T follicular helper cell (primary cell): ENCODE data around the gene GRIP1.
"Not testable (repeated sequence)": the region's sequence is repeated elsewhere in the genome, so short reads cannot be mapped to it uniquely, and the experiment has no call there.

Experiments used
- DNase-seq: peaks from one replicate; pipeline ENCODE4 v3.0.0-alpha.2; 2020; ENCODE audit warnings: low read depth

Gene GRIP1

GRCh38 chr12:66531766-66532165 lies 147.1 kb downstream of the GRIP1 start:
- no peak for DNase-seq

- no peak for DNase-seq
These were observed 148.9 kb downstream of the GRIP1 start for GRCh38 chr12:66529934-66530333.

- DNase-seq, result no peak
These were observed 162.3 kb downstream of the GRIP1 start for GRCh38 chr12:66516561-66516960.

- no peak for DNase-seq
These were observed 162.7 kb downstream of the GRIP1 start for GRCh38 chr12:66516133-66516532.

GRCh38 chr12:66514581-66514980 lies 164.3 kb downstream of the GRIP1 start:
- DNase-seq, result no peak

- DNase-seq, result no peak
These were observed 170.9 kb downstream of the GRIP1 start for GRCh38 chr12:66508025-66508424.

- DNase-seq, result no peak
These were observed 175.1 kb downstream of the GRIP1 start for GRCh38 chr12:66503746-66504145.

- DNase-seq, result no peak
These were observed 176.0 kb downstream of the GRIP1 start for GRCh38 chr12:66502911-66503310.

GRCh38 chr12:66500841-66501240 lies 178.0 kb downstream of the GRIP1 start:
- no peak for DNase-seq

- DNase-seq, result no peak
These were observed 178.8 kb downstream of the GRIP1 start for GRCh38 chr12:66500091-66500490.

GRCh38 chr12:66499000-66499399 lies 179.9 kb downstream of the GRIP1 start:
- no peak for DNase-seq

GRCh38 chr12:66498059-66498458 lies 180.8 kb downstream of the GRIP1 start:
- not testable (repeated sequence) for DNase-seq

- DNase-seq, result no peak
These were observed 181.6 kb downstream of the GRIP1 start for GRCh38 chr12:66497008-66497897.

- no peak for DNase-seq
These were observed 182.3 kb downstream of the GRIP1 start for GRCh38 chr12:66496595-66496994.

- DNase-seq, result no peak
These were observed 183.2 kb downstream of the GRIP1 start for GRCh38 chr12:66495709-66496108.

GRCh38 chr12:66493819-66494218 lies 185.1 kb downstream of the GRIP1 start:
- no peak for DNase-seq

GRCh38 chr12:66491853-66492252 lies 187.0 kb downstream of the GRIP1 start:
- DNase-seq, result no peak

- no peak for DNase-seq
These were observed 196.3 kb downstream of the GRIP1 start for GRCh38 chr12:66482351-66483203.

GRCh38 chr12:66467932-66468331 lies 210.9 kb downstream of the GRIP1 start:
- no peak for DNase-seq

- no peak for DNase-seq
These were observed 217.5 kb downstream of the GRIP1 start for GRCh38 chr12:66461331-66461730.

GRCh38 chr12:66459944-66460482 lies 218.9 kb downstream of the GRIP1 start:
- no peak for DNase-seq

- DNase-seq, result no peak
These were observed 222.3 kb downstream of the GRIP1 start for GRCh38 chr12:66456612-66457011.

- no peak for DNase-seq
These were observed 225.0 kb downstream of the GRIP1 start for GRCh38 chr12:66453844-66454243.
